IMR-90 (cell line): Measurements from ENCODE around the gene PARVG. TPM values are rescaled to one million over a fixed set of nuclear protein-coding genes. Genes with fewer than 3 reads are reported as not detected.

ENCODE experiments used
- ATAC-seq: fragments of 200-7000 bp; cut with Tn5 transposase; 2 replicates; pipeline ENCODE4 v1.9.1; 2020; ENCODE audit warnings: low read depth, mild to moderate bottlenecking, moderate library complexity
- BruUV-seq: library from RNA; stranded (reverse); fragments of 400-500 nt; replicated peaks from 2 replicates; lab custom pipeline; 2021; lab: Mats Ljungman, UMichigan
- CTCF ChIA-PET: fragments of 300-600 bp; formaldehyde crosslinking; extraction: SDS; loops from one replicate; lab custom pipeline; 2021; ENCODE audit warnings: antibody characterized with exemption; lab: Yijun Ruan, JAX
- POLR2A ChIA-PET: fragments of 300-600 bp; sonication (Branson Sonifier 250); formaldehyde crosslinking; loops from one replicate; lab custom pipeline; 2022; ENCODE audit warnings: antibody characterized with exemption; ENCODE audit not compliant: unreplicated experiment; lab: Charles Lee
- DNase-seq: peaks from one replicate; pipeline ENCODE4 v3.0.0; 2013
- H2AFZ ChIP-seq: replicated peaks from 2 replicates; pipeline ENCODE3; 2013; ENCODE audit warnings: low read length, mild to moderate bottlenecking; ENCODE audit not compliant: poor library complexity
- H2AK5ac ChIP-seq: 2 replicates; pipeline ENCODE4 v1.6.1; 2013; ENCODE audit warnings: low read depth, low read length, inconsistent platforms
- H2AK9ac ChIP-seq: replicated peaks from 2 replicates; pipeline ENCODE3; 2013; ENCODE audit warnings: mild to moderate bottlenecking, low read depth, low read length, moderate library complexity; ENCODE audit not compliant: poor library complexity
- H2BK120ac ChIP-seq: 2 replicates; pipeline ENCODE4 v1.6.1; 2013; ENCODE audit warnings: low read depth, low read length, inconsistent platforms
- H2BK15ac ChIP-seq: 3 replicates; pipeline ENCODE4 v1.6.1; 2013; ENCODE audit warnings: low read depth, low read length, inconsistent platforms
- H2BK20ac ChIP-seq: 2 replicates; pipeline ENCODE4 v1.6.1; 2013; ENCODE audit warnings: low read depth, mild to moderate bottlenecking, inconsistent platforms, low read length, moderate library complexity
- H2BK5ac ChIP-seq: 2 replicates; pipeline ENCODE4 v1.6.1; 2013; ENCODE audit warnings: mild to moderate bottlenecking, low read depth, low read length, inconsistent platforms; ENCODE audit not compliant: poor library complexity, severe bottlenecking
- H3K14ac ChIP-seq: replicated peaks from 2 replicates; pipeline ENCODE4 v1.6.1; 2013; ENCODE audit warnings: low read depth, low read length, inconsistent platforms
- H3K18ac ChIP-seq: 2 replicates; pipeline ENCODE4 v1.6.1; 2013; ENCODE audit warnings: low read depth, low read length, control low read depth
- H3K23ac ChIP-seq: 2 replicates; pipeline ENCODE4 v1.6.1; 2013; ENCODE audit warnings: low read depth, low read length, inconsistent platforms
- H3K27ac ChIP-seq: 2 replicates; pipeline ENCODE4 v1.5.1; 2013; ENCODE audit warnings: mild to moderate bottlenecking, control low read depth, low read length; ENCODE audit not compliant: insufficient read depth
- H3K27me3 ChIP-seq: 2 replicates; pipeline ENCODE4 v1.6.1; 2013; ENCODE audit warnings: low read length; ENCODE audit not compliant: control insufficient read depth, insufficient read depth
- H3K36me3 ChIP-seq: 2 replicates; pipeline ENCODE4 v1.6.1; 2013; ENCODE audit warnings: low read length, mixed read lengths; ENCODE audit not compliant: control insufficient read depth, insufficient read depth
- H3K4ac ChIP-seq: 2 replicates; pipeline ENCODE4 v1.6.1; 2013; ENCODE audit warnings: low read depth, low read length, inconsistent platforms
- H3K4me1 ChIP-seq: 2 replicates; pipeline ENCODE4 v1.6.1; 2013; ENCODE audit warnings: low read length, mixed read lengths; ENCODE audit not compliant: control insufficient read depth, insufficient read depth
- H3K4me2 ChIP-seq: 2 replicates; pipeline ENCODE4 v1.6.1; 2013; ENCODE audit warnings: low read depth, mild to moderate bottlenecking, control low read depth, low read length, moderate library complexity
- H3K4me3 ChIP-seq: 2 replicates; pipeline ENCODE4 v1.5.1; 2013; ENCODE audit warnings: low read depth, mild to moderate bottlenecking, control low read depth, low read length, moderate library complexity; ENCODE audit not compliant: insufficient read depth
- H3K56ac ChIP-seq: 2 replicates; pipeline ENCODE4 v1.6.1; 2013; ENCODE audit warnings: low read length, inconsistent platforms; ENCODE audit not compliant: insufficient read depth; ENCODE audit errors: extremely low read depth
- H3K79me1 ChIP-seq, 2 experiments: 2 replicates each; pipeline ENCODE4 v1.6.1; 2013; ENCODE audit warnings: low read length in 2 of 2, inconsistent platforms in 1 of 2, low read depth in 1 of 2
- H3K9ac ChIP-seq: 2 replicates; pipeline ENCODE4 v1.6.1; 2013; ENCODE audit warnings: low read depth, low read length, control low read depth
- H3K9me1 ChIP-seq: 2 replicates; pipeline ENCODE4 v1.6.1; 2013; ENCODE audit warnings: low read length, inconsistent platforms; ENCODE audit not compliant: insufficient read depth
- H3K9me3 ChIP-seq: 2 replicates; pipeline ENCODE4 v1.6.1; 2013; ENCODE audit warnings: low read length; ENCODE audit not compliant: control insufficient read depth, insufficient read depth
- H4K20me1 ChIP-seq: 2 replicates; pipeline ENCODE4 v1.6.1; 2013; ENCODE audit warnings: low read length, inconsistent platforms; ENCODE audit not compliant: insufficient read depth
- H4K5ac ChIP-seq: 2 replicates; pipeline ENCODE4 v1.6.1; 2013; ENCODE audit warnings: mild to moderate bottlenecking, low read depth, low read length, control low read depth
- H4K8ac ChIP-seq, 2 experiments: 2 replicates each; pipeline ENCODE4 v1.6.1; 2013; ENCODE audit warnings: low read depth in 2 of 2, low read length in 2 of 2, control low read depth in 1 of 2, inconsistent platforms in 1 of 2
- H4K91ac ChIP-seq: 2 replicates; pipeline ENCODE4 v1.6.1; 2013; ENCODE audit warnings: low read depth, low read length, inconsistent platforms; ENCODE audit not compliant: insufficient read depth
- BHLHE40 ChIP-seq: fragments of 150-350 bp; IDR thresholded peaks from 2 replicates; pipeline ENCODE4 v1.6.1; 2016; ENCODE audit warnings: mild to moderate bottlenecking, low read depth, low read length
- CEBPB ChIP-seq: IDR thresholded peaks from 2 replicates; pipeline ENCODE4 v1.6.1; 2012; ENCODE audit warnings: low read depth, low read length, improper control_type of control experiment
- CHD1 ChIP-seq: IDR thresholded peaks from 2 replicates; pipeline ENCODE4 v1.6.1; 2012; ENCODE audit warnings: low read depth, low read length, improper control_type of control experiment
- CTCF ChIP-seq: conservative IDR thresholded peaks from 2 replicates; pipeline ENCODE4 v1.5.1; 2012; ENCODE audit warnings: mild to moderate bottlenecking, low read depth, low read length, improper control_type of control experiment
- FOS ChIP-seq: fragments of 150-350 bp; IDR thresholded peaks from 2 replicates; pipeline ENCODE4 v1.6.1; 2016; ENCODE audit warnings: low read depth, low read length
- MAFK ChIP-seq: IDR thresholded peaks from 2 replicates; pipeline ENCODE4 v1.6.1; 2012; ENCODE audit warnings: low read depth, low read length, improper control_type of control experiment
- MAZ ChIP-seq: IDR thresholded peaks from 2 replicates; pipeline ENCODE4 v1.6.1; 2012; ENCODE audit warnings: low read depth, mild to moderate bottlenecking, low read length, improper control_type of control experiment, moderate library complexity, borderline replicate concordance
- MXI1 ChIP-seq: IDR thresholded peaks from 2 replicates; pipeline ENCODE4 v1.6.1; 2012; ENCODE audit warnings: low read depth, mild to moderate bottlenecking, low read length, moderate library complexity, borderline replicate concordance
- NFE2L2 ChIP-seq: fragments of 150-350 bp; IDR thresholded peaks from 2 replicates; pipeline ENCODE4 v1.6.1; 2016; ENCODE audit warnings: low read depth, mild to moderate bottlenecking, low read length
- POLR2A ChIP-seq: IDR thresholded peaks from 2 replicates; pipeline ENCODE4 v1.6.1; 2012; ENCODE audit warnings: mild to moderate bottlenecking, low read depth, low read length
- RAD21 ChIP-seq: IDR thresholded peaks from 2 replicates; pipeline ENCODE4 v1.6.1; 2012; ENCODE audit warnings: low read length, improper control_type of control experiment
- RCOR1 ChIP-seq: IDR thresholded peaks from 2 replicates; pipeline ENCODE4 v1.6.1; 2012; ENCODE audit warnings: mild to moderate bottlenecking, low read length, improper control_type of control experiment; ENCODE audit not compliant: insufficient replicate concordance
- RFX5 ChIP-seq: IDR thresholded peaks from 2 replicates; pipeline ENCODE4 v1.8.0; 2012; ENCODE audit warnings: low read depth, mild to moderate bottlenecking, low read length, moderate library complexity
- SMC3 ChIP-seq: fragments of 150-350 bp; IDR thresholded peaks from 2 replicates; pipeline ENCODE4 v1.6.1; 2016; ENCODE audit warnings: low read depth, mild to moderate bottlenecking, antibody characterized with exemption, low read length, moderate library complexity
- USF2 ChIP-seq: fragments of 150-350 bp; IDR thresholded peaks from 2 replicates; pipeline ENCODE4 v1.6.1; 2017; ENCODE audit warnings: mild to moderate bottlenecking, antibody characterized with exemption, low read length, low read depth
- WGBS, 2 experiments: methylation state at CpG; one replicate each; pipeline versions ENCODE4 v1.1.5 to v1.1.7; 2013; ENCODE audit warnings: missing lambda C conversion rate in 2 of 2; ENCODE audit not compliant: insufficient read length in 1 of 2; ENCODE audit errors: extremely low coverage in 2 of 2; 5-methylcytosine and 5-hydroxymethylcytosine counted together
- dilution Hi-C: fragments of 300-500 bp; cut with HindIII; formaldehyde crosslinking; loops from one replicate; pipeline ENCODE4 v1.14.3; 2018; ENCODE audit warnings: low sequenced_read_pairs; ENCODE audit not compliant: unreplicated experiment
- in situ Hi-C: fragments of 300-500 bp; cut with MboI; formaldehyde crosslinking; loops from 3 replicates; pipeline ENCODE4 v1.14.3; 2019; ENCODE audit warnings: low sequenced_read_pairs, inconsistent platforms, mixed read lengths
- intact Hi-C: fragments of 100-400 bp; cut with micrococcal nuclease; formaldehyde crosslinking; loops from 2 replicates; pipeline ENCODE4 v1.10.0; 2022
- polyA plus RNA-seq, 3 experiments: library from polyadenylated mRNA; depleted of rRNA; stranded (reverse); fragments of >200 nt; gene quantifications; 2 replicates each; pipeline ENCODE4 v1.2.3, GENCODE V29; 2012; ENCODE audit warnings: low replicate concordance in 1 of 3
- total RNA-seq: library from RNA; depleted of rRNA; stranded (reverse); fragments of >200 nt; gene quantifications from 2 replicates; pipeline ENCODE4 v1.2.3, GENCODE V29; 2012
- TF ChIP-seq, protein P1 (sequence below): fragments of 150-350 bp; IDR thresholded peaks from 2 replicates; pipeline ENCODE4 v1.6.1; 2016; ENCODE audit warnings: low read depth, mild to moderate bottlenecking, low read length, moderate library complexity, borderline replicate concordance

Gene PARVG
- total and polyA plus RNA-seq, 2 of the 4 experiments (the other 2 are of a cell fraction), result not detected

DNA sequence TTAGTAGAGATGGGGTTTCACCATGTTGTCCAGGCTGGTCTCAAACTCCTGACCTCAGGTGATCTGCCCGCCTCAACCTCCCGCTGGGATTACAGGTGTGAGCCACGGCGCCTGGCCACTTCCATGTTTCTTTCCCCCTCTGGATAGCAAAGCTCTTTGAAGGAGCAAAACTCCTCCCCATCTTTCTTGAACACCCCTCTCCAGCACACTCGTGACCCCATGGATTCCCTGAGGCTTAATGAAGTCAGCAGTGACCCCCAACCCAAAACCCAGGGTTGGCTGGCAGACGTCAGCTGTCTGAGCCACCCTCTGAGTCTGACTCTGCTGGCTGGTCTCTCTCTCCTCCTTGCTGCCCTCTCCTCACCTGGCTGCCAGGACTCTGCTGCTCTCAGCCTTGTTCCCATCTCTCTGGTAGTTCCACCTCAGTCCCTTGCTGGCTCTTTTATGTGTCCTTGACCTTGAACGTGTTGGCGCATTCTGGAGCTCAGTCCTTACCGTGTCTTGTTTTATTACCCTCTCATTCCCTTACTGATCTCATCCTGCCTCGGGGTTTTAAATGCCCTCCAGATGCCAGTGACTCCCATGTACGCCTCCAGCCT lies 44.5 kb downstream of the PARVG start:
- no peak overlapping the region for H2BK15ac ChIP-seq
- no peak overlapping the region for H2AK5ac ChIP-seq
- H3K14ac ChIP-seq, result no peak overlapping the region
- peaks cover 16% of the 10 kb centered on the region for H3K9me3 ChIP-seq
- no TSS peak for BruUV-seq
- no peak overlapping the region for H2BK5ac ChIP-seq
- H4K91ac ChIP-seq, result no peak overlapping the region
- POLR2A ChIA-PET, result no interaction called here
- 37% methylated on average over 6 of the region's 11 CpGs; no CpG with 5 or more reads in 1 of the 2 experiments for WGBS, 2 experiments
- in situ Hi-C loops (no loop called here), dilution Hi-C loops (no loop called here), intact Hi-C loops (no loop called here)
- no peak overlapping the region for H4K8ac ChIP-seq
- H3K27ac ChIP-seq, result no peak overlapping the region
- no peak overlapping the region for H2AK9ac ChIP-seq
- no peaks in the 10 kb centered on the region for H3K4me1 ChIP-seq
- H3K4me2 ChIP-seq, result no peak overlapping the region
- H3K4me3 ChIP-seq, result no peak overlapping the region
- H2AFZ ChIP-seq, result no peak overlapping the region
- ATAC-seq (no peak), DNase-seq (no peak)
- no peak overlapping the region for H3K4ac ChIP-seq
- H2BK120ac ChIP-seq, result no peak overlapping the region
- H3K79me1 ChIP-seq, result no peaks in the 10 kb centered on the region
- CTCF ChIA-PET, result no interaction called here
- H3K9ac ChIP-seq, result no peak overlapping the region
- H2BK20ac ChIP-seq, result no peak overlapping the region
- H4K5ac ChIP-seq, result no peak overlapping the region
- TF ChIP-seq SMC3 (no peak), BHLHE40 (no peak), USF2 (no peak), MAFK (no peak), MAZ (no peak), MXI1 (no peak), CEBPB (no peak), CTCF (no peak), FOS (no peak), RFX5 (no peak), POLR2A (no peak), NFE2L2 (no peak), CHD1 (no peak), RCOR1 (no peak), RAD21 (no peak)
- TF ChIP-seq, protein P1, sequence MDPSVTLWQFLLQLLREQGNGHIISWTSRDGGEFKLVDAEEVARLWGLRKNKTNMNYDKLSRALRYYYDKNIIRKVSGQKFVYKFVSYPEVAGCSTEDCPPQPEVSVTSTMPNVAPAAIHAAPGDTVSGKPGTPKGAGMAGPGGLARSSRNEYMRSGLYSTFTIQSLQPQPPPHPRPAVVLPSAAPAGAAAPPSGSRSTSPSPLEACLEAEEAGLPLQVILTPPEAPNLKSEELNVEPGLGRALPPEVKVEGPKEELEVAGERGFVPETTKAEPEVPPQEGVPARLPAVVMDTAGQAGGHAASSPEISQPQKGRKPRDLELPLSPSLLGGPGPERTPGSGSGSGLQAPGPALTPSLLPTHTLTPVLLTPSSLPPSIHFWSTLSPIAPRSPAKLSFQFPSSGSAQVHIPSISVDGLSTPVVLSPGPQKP, result no peak
- no peak overlapping the region for H3K18ac ChIP-seq
- H3K9me1 ChIP-seq, result no peaks in the 10 kb centered on the region
- H3K23ac ChIP-seq, result no peak overlapping the region
- H3K27me3 ChIP-seq, result peaks cover 27% of the 10 kb centered on the region
- no peak overlapping the region for H3K56ac ChIP-seq
- H4K20me1 ChIP-seq, result no peaks in the 10 kb centered on the region
- no peaks in the 10 kb centered on the region for H3K36me3 ChIP-seq
